GM19240 (cell line): Measurements from ENCODE around the gene RNU5D-1.
A peak's percentile ranks its signal among the peaks of the same experiment; 100 is the strongest.
"Not testable (repeated sequence)": the region's sequence is repeated elsewhere in the genome, so short reads cannot be mapped to it uniquely, and the experiment has no call there.

Experiments
- DNase-seq: peaks from one replicate; pipeline ENCODE4 v3.0.0; 2011; ENCODE audit warnings: low spot score; ENCODE audit not compliant: insufficient read length

Gene RNU5D-1

GRCh38 chr1:44730741-44731512 lies at the start of gene RNU5D-1:
Gene RNU5D-1, minus strand, starts transcription at chr1:44731170.
- peak; percentile 83 for DNase-seq

GRCh38 chr1:44780583-44781121 lies 49.7 kb upstream of the RNU5D-1 start:
- no peak for DNase-seq

- DNase-seq, result no peak
These were observed 48.0 kb upstream of the RNU5D-1 start for GRCh38 chr1:44778705-44779576.

GRCh38 chr1:44777969-44778635 lies 47.1 kb upstream of the RNU5D-1 start:
- DNase-seq, result no peak

- no peak for DNase-seq
These were observed 46.6 kb upstream of the RNU5D-1 start for GRCh38 chr1:44777547-44777946.

DNA sequence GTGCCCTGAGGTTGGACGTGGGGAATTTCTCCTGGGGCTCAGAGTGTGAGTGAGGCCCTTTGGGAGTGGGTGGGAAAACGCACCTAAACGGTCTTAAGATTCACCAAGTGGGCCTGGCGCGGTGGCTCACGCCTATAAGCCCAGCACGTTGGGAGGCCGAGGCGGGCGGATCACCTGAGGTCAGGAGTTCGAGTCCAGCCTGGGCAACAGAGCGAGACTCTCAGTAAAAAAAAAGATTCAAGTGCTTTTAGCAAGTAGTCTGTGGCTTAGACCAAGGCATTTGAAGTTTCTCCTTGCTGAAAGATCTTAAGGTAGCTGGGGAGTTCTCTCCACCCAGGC lies 45.7 kb upstream of the RNU5D-1 start:
- no peak for DNase-seq

DNA sequence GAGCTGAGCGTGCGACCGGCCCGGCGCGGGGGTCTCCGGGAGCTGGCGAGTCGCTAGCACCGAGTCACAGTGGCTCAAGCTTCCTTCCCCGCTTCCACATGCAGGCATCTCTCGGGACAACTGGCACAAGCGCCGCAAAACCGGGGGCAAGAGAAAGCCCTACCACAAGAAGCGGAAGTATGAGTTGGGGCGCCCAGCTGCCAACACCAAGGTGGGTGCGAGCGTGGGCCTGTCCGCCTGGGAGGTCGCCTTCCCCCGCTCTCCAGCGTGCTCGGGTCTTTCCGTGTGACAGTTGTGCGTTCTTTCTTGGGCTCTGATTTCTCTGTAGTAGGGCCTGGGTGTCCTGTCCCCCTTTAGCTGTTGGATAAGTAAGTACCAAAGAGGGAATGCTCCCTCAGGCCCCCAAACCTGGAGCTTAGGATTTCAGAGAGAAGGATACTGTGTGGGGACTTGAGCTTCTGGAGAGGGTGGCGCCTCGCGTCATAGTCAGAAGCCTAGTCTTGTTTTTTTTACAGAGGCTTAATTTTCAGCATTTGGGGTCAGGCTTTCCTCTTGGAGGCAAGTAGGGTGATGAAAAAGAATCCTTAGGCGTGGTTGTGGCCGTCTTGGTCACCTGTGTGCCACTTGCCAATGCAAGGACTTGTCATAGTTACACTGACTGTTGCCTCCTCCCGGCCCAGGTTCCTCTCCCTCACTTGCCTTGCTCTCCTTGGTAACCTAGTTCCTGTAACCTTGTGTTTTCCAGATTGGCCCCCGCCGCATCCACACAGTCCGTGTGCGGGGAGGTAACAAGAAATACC lies 45.2 kb upstream of the RNU5D-1 start:
- DNase-seq, result no peak

DNA sequence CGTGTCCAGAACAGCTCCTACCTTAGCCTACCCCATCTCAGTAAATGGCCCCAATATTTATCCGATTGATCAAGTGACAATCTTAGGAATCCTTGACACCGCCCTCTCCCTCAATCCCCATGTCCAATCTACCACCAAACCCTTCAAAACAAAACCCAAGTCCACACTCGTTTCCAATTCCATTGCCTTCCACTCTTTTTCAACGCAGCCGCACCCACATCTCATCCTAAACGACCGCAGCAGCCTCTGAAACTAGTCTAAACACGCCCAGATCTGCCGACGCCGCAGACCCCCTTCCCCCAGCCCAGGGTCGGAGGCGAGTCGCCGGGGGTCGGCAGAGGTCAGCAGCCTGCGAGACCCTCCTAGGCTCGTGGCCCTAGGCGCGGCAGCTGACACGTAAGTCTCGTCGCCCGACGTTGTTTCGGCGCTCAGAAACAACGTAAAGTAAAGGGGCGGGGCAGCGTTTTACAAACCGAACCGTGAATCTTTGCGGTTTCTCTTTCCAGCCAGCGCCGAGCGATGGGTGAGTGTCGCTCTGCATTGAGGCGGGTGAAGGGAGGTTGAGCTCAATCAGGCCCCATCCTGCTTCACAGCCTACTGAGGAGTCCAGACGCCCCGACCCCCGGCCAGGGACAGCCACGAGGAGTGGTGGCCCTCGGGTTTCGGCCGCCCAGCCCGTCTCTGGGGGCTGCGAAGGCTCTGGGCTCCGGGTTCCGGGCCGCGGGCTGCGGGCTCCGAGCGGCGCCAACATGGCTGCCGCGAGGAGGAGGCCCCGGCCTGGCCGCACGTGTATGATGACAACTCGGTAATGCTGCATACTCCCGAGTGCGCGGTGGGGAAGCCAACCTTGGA lies 44.3 kb upstream of the RNU5D-1 start, which contains the start of gene RPS8:
Gene RPS8, plus strand, starts transcription at position 463 of the 852 bp plus-strand sequence. Its CDS starts 57 bp downstream, at position 520.
- peak; percentile 61 for DNase-seq

- DNase-seq, result not testable (repeated sequence)
These were observed 35.5 kb upstream of the RNU5D-1 start for GRCh38 chr1:44766421-44766820.

DNA sequence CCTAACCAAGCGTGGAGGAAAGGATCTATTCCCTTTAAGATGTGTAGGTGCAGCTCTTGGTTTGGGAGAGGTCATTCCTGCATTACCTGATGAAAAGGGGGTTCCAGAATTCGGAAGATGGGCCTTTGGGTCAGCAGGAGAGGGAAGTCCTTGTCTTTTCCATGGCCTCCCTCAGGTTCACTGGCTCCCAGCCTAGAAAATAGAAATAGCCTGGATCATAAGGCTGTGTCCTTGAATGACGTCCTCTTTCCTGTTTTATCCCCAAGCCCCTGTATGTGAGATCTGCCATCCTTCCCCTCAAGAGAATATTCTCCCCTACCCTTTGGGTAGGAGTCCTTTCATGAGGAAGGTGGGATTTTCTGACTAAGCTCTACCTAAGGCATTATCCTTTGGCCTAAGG lies 29.9 kb upstream of the RNU5D-1 start:
- DNase-seq, result no peak

GRCh38 chr1:44759077-44759476 lies 28.1 kb upstream of the RNU5D-1 start:
- DNase-seq, result no peak

DNA sequence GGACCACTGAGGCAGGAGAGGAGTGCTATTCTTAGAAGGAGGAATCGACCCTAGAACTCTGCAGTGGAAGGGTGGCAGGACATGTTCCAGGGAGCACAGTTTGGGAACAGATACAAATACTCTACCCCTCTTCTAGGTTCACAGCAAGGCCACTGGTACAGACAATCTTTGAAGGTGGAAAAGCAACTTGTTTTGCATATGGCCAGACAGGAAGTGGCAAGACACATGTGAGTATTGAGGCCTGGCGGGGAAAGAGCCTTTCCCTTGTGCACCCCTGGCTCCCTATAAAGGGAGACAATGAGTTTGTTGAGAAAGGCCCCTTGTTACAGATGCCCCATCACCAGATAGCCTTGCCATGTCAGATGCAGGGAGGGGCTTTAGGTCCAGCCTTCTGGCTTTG lies 26.4 kb upstream of the RNU5D-1 start:
- no peak for DNase-seq

- DNase-seq, result no peak
These were observed 16.9 kb upstream of the RNU5D-1 start for GRCh38 chr1:44747878-44748277.

GRCh38 chr1:44743211-44743610 lies 12.2 kb upstream of the RNU5D-1 start:
- DNase-seq, result no peak

- no peak for DNase-seq
These were observed 9.2 kb upstream of the RNU5D-1 start for GRCh38 chr1:44740179-44740617.

- peak; percentile 99 for DNase-seq
These were observed 8.6 kb upstream of the RNU5D-1 start, which contains the start of gene KIF2C for GRCh38 chr1:44739307-44740178. Gene KIF2C, plus strand, starts transcription at chr1:44739837. Its CDS starts 96 bp downstream, at chr1:44739933.

GRCh38 chr1:44738953-44739306 lies 8.0 kb upstream of the RNU5D-1 start:
- DNase-seq, result not testable (repeated sequence)

DNA sequence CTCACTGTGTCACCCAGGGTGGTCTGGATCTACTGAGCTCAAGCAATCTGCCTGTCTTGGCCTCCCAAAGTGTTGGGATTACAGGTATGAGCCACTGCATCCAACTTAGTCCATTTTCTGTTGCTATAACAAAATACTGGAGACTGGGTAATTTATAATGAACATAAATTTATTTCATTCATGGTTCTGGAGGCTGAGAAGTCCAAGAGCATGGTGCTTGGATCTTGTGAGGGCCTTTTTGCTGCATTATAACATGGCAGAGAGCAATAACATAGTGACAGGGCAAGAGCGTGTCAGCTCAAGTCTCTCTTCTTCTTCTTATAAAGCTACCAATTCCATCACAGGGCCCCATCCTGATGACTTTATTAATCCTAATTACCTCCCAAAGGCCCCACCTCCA lies 5.0 kb upstream of the RNU5D-1 start:
- no peak for DNase-seq

- no peak for DNase-seq
These were observed 2.8 kb upstream of the RNU5D-1 start for GRCh38 chr1:44733784-44734183.
